ENCODE measurements around the gene GFER. TPM values are rescaled to one million over a fixed set of nuclear protein-coding genes. Genes with fewer than 3 reads are reported as not detected.

The GFER gene
- total and polyA plus RNA-seq, 10 of the 15 experiments (the other 5 are each of a cell fraction or from before 2014, with no cell fraction given) = 2.4 to 57.7 (median 31.3) TPM

GRCh38 chr16:1983544-1984346 lies at the start of gene GFER (continued):
- TF ChIP-seq ETV6 (conservative IDR thresholded peaks at IDR 0.05 in 1 of 2, IDR thresholded peaks at IDR 0.05 in 1 of 2; ENCODE audit: borderline replicate concordance in 1 of 2, low read depth in 1 of 2) (no peak), MYC (IDR thresholded peaks at IDR 0.05; ENCODE audit: insufficient read depth, insufficient read length, insufficient replicate concordance, low read length, severe bottlenecking) (no peak), TCF7 (IDR thresholded peaks at IDR 0.05; ENCODE audit: borderline replicate concordance) (no peak), NR2F1 (conservative IDR thresholded peaks at IDR 0.05) (peak; percentile 100), MEF2A (IDR thresholded peaks at IDR 0.05; ENCODE audit: insufficient read depth, low read depth, low read length) (no peak), MAX (IDR thresholded peaks at IDR 0.05; ENCODE audit: low read depth, low read length) (no peak; the same call in none of the 2 replicates), TAF1 (IDR thresholded peaks at IDR 0.05; ENCODE audit: borderline replicate concordance, low read depth, low read length) (peak; percentile 83; the same call in 1 of the 2 replicates), ZNF24 (IDR thresholded peaks at IDR 0.05) (peak; percentile 67), E2F4 (IDR thresholded peaks at IDR 0.05; ENCODE audit: low read depth, low read length) (no peak), TBL1XR1 (IDR thresholded peaks at IDR 0.05; ENCODE audit: low read depth, low read length) (peak; percentile 35; the same call in 1 of the 2 replicates), MYB (IDR thresholded peaks at IDR 0.05; ENCODE audit: borderline replicate concordance, low read depth, low read length) (no peak), CUX1 (IDR thresholded peaks at IDR 0.05; ENCODE audit: insufficient replicate concordance, low read depth, low read length) (no peak), SMAD5 (IDR thresholded peaks at IDR 0.05; ENCODE audit: low read depth) (no peak), RELA (IDR thresholded peaks at IDR 0.05; ENCODE audit: borderline replicate concordance, partially characterized antibody) (peak; percentile 46), SPI1 (IDR thresholded peaks at IDR 0.05; ENCODE audit: borderline replicate concordance, insufficient read depth, low read depth, low read length) (no peak), ELK1 (IDR thresholded peaks at IDR 0.05; ENCODE audit: low read depth, low read length) (no peak), E4F1 (IDR thresholded peaks at IDR 0.05; ENCODE audit: borderline replicate concordance, partially characterized antibody) (no peak), CHD4 (IDR thresholded peaks at IDR 0.05) (no peak)
